Midbrain (tissue), 1 donor: Measurements from ENCODE around the gene TMEM234.
A peak's percentile ranks its signal among the peaks of the same experiment; 100 is the strongest.

ENCODE experiments used
- DNase-seq: peaks from one replicate; lab custom pipeline; 2025; lab: John Stamatoyannopoulos, UW

Gene TMEM234

DNA sequence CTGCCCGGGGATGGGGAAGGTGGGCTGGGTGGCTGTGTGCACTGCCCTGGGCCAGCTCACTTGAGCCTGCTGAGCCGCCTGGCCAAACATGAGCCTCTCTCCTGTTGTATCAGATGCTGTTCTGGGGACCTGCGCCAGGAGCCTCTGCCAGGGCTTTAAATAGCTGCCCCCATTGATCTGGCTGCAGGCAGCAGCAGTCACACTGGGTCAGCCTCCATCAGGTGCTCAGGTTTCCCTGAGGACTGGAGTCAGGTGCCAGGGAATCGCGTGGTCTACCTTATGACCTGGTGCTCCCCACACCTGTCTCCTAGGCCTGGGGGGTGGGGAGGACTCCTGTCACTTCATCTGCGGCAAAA lies 22.5 kb downstream of the TMEM234 start:
- peak; percentile 8 for DNase-seq

DNA sequence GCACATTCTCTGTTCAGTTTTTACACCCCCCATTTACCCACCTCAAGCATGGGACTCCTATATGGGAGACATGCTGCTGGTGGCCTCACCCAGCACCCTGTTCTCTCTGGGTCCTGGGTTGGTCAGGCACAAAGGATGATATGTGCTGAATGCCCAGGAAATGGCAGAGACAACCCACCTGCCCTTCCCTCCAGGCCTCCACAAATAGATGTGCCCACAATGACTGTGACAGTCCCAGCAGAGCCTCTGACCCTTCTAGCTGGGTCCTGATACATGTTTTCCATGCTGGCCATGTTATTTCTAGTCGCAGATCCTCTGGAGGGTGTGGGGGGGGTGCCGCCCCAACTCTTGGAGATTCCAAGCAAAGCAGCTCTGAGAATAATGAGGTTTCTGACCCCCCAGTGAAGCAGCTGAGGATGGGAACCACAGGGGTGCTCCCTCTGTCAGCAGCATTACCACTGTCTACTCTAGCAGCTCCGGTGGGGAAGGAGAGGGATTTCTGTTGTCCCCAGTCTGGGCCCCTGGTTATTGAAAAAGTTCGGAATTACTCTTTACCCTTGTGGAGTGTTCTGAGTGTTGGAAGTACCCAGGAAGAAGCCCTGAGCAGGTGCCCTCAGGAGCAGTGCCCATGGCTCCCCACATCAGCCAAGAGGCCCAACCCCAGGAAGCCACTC lies 23.0 kb downstream of the TMEM234 start:
- no peak for DNase-seq

DNA sequence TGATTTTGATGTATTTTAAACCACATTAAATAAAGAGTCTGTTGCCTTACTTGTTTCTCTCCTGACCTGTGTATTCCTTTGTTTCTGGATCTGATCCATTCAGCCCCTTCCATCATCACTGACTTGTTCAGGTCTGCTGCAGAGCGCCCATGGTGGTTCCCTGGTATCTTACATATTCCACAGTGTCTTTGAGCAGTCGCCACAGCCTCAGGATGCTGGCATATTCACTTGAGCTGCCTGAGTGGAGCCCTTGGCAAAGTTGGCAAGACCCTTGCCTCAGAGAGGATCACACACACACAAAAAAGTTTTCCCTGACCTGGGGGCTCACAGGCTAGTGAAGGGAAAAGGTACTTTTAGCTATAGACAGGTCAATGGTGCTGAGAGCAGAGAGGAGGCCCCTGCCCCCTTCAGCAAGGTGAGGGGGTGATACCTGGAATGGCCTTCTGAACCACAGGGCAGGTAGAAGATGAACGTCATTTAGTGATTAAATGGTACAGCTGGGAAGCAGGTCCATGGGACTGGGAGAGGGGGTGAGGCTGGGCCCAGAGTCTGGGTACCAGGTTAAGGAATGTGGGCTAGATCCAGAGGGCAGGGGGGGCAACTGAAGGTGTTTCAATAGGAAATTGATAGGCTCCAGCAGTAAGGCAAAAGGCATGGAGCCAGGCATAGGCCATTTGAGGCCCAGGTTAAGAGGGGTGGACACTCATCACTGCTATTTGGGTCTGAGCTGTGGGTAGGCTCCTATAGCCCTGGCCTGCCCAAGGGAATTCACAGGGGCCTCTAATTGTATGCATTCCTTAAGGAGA lies 23.7 kb downstream of the TMEM234 start:
- DNase-seq: no peak

DNA sequence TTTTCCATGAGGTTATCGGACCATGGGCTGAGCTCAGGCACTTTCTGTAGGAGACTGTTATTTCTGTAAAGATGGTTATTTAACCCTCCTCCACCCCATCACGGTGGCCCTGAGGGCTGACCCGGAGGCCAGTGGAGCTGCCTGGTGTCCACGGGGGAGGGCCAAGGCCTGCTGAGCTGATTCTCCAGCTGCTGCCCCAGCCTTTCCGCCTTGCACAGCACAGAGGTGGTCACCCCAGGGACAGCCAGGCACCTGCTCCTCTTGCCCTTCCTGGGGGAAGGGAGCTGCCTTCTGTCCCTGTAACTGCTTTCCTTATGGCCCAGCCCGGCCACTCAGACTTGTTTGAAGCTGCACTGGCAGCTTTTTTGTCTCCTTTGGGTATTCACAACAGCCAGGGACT lies 24.3 kb downstream of the TMEM234 start:
- no peak for DNase-seq

DNA sequence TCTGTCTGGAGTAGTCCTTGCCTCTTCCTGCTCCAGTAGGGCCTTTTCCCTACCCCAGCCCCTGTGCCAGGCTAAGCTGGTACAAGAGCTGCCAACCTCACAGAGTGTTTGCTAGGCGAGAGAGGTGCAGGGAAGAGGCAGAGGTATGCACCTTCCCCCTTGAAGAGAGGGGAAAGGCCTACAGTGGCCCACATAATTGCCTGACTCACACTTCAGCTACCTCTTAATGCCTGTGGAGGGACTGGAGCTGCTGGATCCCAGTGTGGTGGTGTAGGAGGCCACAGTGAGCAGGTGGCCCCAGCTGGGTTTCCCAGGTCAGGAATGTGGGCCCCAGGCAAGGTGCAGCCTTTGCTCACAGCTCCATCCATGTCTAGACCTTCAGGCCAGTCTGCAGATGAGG lies 25.1 kb downstream of the TMEM234 start:
- no peak for DNase-seq

DNA sequence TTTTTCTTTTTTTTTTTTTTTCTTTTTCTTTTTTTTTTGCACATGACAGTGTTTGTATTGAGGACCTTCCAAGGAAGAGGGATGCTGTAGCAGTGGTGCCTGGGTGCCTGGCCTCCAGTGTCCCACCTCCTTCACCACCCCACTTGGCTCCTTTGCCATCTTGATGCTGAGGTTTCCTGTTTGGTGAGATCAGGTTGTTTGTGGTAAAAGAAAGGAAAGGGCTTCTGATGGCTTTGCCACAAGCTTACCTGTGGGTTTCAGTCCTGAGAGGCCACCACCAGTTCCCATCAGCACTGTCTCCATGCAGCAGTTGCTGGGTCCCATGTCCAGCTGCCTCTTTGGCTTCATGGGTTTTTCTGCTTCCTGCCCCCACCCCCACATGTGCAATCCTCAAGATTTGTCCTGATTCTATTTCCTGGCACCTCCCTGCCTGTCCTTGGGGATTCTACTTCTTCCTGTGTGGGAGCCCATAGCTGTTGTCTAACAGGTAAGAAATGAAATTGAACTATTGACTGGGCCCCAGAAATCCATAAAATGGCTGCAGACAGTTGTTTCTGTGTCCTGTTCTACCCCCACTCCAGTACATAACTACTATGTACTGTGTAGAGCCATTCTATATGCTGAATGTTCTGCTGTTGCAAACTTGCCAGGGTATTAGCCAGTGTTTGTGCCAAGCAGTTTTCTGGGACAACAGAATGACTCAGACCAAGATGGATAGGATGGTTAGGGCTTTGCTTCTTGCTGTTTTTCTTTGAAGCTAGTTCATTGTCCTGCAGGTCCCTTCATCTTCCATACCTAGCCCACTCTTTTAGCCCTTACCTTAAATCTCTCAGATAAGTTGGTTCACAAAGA lies 26.0 kb downstream of the TMEM234 start:
- DNase-seq: no peak

DNA sequence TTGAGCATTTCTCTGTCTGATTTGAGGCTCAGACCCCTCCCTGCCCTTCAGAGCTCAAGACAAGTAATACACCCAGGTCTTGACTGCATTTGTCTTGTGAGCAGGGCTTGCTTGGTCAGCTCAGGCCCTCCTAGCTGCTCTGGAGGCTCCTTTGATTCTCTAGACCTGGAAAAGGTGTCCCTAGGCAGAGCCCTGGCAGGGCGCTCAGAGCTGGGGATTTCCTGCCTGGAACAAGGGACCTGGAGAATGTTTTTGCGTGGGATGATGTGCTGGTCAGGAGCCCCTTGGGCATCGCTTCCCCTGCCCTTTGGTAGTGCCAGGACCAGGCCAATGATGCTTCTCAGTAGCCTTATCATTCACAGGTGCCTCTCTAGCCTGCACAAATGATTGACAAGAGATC lies 26.6 kb downstream of the TMEM234 start:
- DNase-seq: no peak

DNA sequence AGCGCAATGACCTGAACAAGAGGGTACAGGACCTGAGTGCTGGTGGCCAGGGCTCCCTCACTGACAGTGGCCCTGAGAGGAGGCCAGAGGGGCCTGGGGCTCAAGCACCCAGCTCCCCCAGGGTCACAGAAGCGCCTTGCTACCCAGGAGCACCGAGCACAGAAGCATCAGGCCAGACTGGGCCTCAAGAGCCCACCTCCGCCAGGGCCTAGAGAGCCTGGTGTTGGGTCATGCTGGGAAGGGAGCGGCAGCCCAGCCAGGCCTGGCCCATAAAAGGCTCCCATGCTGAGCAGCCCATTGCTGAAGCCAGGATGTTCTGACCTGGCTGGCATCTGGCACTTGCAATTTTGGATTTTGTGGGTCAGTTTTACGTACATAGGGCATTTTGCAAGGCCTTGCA lies 27.2 kb downstream of the TMEM234 start:
- DNase-seq: no peak

DNA sequence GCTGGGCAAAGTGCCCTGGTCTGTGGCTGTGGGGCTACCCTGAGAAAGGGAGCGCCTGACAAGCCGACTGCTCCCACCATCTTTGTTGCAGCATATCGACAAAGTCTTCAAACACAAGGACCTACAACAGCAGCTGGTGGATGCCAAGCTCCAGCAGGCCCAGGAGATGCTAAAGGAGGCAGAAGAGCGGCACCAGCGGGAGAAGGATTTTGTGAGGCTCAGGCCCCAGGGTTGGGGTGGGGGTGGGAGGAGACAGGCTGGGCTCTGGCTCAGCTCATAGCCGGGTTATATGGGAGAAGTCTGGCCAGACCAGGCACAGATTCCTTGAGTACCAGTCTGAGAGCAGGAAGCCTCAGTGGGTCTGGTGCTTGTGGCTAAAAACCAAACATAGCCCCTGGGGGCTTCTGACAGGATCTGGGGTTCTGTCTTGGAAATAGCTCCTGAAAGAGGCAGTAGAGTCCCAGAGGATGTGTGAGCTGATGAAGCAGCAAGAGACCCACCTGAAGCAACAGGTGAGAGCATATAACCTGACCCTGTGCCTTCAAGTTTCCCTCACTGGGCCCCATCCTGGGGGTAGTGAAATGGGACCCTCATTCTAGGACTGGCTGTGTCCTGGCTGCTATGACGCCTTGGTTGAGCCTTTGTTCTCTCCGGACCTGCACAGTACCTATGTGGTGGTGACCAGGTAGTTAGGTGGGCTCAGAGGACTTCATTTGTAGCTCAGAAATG lies 29.8 kb downstream of the TMEM234 start:
- DNase-seq: no peak

DNA sequence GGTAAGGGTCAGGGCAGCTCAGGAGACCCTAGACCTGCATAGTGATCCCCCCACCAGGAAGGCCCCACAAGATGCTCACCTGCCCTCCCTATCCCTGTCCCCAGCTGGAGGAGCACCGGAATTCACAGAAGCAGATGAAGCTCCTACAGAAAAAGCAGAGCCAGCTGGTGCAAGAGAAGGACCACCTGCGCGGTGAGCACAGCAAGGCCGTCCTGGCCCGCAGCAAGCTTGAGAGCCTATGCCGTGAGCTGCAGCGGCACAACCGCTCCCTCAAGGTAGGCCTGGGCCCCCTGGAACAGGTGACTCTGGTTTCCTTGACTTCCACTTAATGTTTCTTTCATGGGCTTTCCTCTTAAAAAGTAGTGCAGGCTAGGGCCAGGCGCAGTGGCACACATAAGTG lies 34.3 kb downstream of the TMEM234 start:
- no peak for DNase-seq

DNA sequence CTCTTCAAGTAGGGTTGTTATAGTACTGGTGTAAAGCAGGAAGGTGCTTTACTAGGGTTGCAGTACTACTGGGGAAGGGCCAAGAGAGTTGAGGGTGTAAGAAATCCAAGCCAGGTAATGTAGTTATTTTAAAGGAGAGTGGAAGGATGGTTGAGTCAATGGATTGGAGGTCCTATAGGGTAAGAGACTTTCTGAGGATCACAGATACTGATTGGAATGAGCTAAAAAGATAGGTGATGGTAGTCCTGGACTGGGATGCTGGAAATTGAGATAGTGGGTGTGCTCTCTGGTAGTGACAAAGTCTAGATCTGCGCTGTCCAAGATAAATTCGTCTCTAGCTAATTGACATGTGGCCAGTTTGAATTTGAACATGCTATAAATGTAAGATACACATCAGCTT lies 35.7 kb downstream of the TMEM234 start:
- DNase-seq: no peak

DNA sequence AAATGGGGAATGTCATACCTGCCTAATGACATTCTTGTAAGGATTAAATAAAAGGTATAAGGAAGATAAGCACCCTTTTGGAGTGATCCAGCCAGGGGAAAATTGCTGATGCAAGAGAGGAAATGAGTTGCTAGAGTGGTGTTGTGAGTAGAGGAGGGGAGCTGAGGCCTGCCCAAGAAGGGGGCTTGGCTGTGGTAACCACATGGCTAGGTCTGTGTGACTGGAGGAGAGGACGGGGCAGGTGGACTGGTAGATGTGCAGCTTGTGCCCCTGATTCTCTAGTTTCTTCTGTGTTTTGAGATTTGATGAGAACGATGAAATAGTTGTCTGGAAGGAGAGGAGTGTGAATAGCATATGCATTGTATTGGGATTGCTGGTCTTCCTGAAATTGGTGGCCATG lies 36.1 kb downstream of the TMEM234 start:
- DNase-seq: no peak

DNA sequence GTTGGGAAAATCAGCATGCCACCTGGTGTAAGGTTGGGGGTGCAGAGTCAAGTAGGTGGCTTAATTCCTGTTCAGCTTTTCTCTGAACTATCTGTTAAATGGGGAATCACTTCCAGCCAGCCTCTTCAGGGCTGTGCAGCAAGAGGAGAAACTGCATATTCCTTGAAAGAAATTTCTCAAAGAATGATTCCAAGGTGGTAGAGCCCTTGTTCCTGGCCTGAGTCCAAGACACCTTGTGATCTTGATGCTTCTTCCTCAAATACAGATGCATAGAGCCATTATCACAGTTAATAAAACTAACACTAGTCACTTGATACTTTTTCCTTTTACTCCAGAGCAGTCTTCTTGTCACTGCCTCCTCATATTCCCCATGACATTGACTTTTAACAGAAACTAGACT lies 37.5 kb downstream of the TMEM234 start:
- DNase-seq: no peak

DNA sequence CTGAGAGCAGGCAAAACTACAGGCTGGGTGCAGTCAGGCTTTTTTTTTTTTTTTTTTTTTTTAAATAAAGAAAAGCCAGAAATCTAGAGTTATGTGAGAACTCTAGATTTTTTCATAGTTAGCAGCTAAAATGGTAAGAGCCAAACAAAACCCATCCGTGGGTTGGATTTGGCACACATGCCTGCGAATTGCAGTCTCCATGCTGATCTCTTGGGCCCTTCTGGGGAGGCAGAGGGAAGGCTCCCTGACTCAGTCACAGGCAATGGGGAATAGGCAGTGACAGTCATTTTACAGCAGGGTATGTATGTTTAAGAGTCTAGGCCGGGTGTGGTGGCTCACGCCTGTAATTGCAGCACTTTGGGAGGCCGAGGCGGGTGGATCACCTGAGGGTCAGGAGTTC lies 40.1 kb downstream of the TMEM234 start:
- DNase-seq: no peak

DNA sequence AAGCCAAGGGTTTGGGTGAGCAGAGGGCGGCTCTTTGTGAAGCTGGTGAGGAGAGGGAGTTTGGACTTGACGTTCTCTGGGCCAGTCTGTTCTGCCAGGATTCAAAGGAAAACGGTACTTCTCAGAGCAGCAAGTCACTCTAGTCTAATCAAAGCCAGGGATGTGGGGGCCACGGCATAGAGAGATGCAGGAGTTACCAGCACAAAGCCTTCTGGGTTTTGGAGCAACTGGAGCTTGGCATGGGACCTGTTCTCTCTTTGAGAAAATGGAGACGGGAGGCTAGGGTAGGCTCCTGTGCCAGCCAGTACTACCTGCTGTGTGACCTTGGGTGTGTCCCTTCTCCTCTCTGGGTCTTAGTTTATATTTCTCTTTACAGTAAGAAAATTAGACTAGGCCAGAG lies 40.6 kb downstream of the TMEM234 start:
- no peak for DNase-seq

DNA sequence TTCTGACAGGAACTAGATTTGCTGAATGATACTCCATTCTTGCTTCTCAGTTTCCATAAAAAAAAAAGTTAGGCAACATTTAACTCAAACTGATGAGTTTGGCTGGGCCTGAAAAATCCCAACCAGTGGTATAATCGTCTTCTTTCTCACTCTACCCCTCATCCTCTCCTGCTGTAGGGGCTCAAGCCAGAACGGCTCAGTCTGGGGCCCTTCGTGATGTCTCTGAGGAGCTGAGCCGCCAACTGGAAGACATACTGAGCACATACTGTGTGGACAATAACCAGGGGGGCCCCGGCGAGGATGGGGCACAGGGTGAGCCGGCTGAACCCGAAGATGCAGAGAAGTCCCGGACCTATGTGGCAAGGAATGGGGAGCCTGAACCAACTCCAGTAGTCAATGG lies 41.1 kb downstream of the TMEM234 start:
- DNase-seq: no peak

DNA sequence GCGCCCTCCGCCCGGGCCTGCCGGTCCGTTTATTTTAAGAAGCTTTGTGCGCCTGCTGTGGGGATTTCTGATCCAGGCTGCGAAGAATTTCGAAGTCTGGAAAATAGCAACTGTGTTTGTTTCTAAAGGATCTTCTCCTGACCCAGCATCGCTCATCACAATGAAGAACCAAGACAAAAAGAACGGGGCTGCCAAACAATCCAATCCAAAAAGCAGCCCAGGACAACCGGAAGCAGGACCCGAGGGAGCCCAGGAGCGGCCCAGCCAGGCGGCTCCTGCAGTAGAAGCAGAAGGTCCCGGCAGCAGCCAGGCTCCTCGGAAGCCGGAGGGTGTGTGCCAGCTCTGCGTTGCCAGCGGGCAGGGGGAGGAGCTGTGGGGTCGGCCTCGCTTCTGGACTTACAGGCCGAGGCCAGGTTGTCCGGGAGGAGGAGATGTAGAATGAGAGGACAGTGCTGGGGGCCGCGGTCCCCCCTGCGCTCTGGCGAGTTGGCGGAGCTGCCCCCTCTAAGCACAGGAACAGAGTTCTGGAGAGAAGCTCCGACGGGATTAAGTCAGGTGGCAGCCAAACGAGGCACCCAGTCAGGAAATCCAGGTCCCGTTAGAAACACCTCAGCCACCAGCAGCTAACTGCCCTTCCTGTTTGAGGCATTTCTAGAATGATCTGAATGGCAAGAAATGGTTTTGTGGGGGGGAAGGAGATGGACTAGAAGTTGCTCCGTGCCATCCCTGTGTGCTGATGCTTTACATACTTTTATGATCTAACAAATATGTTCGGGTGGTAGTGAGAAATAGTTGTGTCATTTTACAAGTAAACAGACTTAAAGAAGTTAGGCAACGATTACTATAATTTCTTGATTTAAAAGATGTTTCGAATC lies 41.7 kb downstream of the TMEM234 start:
- no peak for DNase-seq

DNA sequence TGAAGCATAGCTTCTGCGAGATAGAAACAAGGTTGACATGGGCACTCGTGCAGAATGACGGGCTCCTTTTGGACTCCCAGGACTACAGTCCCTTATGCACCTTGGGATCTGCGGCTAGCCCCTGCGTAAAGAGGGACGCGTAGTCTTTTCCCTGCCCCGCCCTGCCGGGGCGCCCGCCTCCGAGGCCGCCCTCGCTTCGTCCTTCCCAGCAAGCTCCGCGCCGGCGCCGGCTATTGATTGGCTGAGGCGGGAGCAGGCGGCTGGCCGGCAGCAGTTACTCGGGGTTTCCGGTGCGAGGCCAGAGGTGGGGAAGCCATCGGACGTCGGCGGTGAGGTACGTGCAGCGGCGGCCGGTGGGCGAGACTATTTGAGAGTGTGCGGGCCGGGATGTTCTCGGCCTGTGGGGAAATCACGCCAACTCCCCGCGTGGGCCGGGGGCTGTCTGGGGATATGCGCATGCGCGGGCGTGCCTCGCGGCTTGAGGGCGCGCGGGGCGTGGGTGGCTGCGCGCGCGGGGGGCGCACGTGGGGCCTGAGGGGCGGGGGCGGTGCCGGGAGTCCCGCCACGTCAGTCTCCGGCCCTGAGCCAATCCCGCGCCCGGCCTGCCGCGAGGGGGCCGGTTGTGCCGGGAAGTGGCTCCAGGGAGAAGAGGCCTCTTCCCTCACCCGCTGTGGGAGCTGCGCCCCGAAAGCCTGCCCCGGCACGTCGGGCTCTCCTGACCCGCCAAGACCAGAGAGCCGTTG lies 42.5 kb downstream of the TMEM234 start, which contains the start of gene TXLNA:
Gene TXLNA (plus strand): TSS at position 233 of the 743 bp plus-strand sequence. CDS start 671 bp downstream, outside the sequence.
- DNase-seq: peak; percentile 93

DNA sequence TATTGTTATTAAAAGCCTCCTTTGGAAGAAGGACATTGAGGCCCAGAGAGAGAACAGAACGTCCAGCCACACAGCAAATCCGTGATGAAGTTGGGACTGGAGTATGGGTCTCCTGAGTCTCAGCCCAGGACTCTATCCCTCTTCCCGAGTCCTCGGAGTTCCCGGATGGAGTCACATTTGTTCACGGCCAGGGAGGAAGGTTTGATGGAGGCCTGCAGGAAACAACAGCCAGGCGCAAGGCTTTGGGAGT lies 43.0 kb downstream of the TMEM234 start:
- no peak for DNase-seq

DNA sequence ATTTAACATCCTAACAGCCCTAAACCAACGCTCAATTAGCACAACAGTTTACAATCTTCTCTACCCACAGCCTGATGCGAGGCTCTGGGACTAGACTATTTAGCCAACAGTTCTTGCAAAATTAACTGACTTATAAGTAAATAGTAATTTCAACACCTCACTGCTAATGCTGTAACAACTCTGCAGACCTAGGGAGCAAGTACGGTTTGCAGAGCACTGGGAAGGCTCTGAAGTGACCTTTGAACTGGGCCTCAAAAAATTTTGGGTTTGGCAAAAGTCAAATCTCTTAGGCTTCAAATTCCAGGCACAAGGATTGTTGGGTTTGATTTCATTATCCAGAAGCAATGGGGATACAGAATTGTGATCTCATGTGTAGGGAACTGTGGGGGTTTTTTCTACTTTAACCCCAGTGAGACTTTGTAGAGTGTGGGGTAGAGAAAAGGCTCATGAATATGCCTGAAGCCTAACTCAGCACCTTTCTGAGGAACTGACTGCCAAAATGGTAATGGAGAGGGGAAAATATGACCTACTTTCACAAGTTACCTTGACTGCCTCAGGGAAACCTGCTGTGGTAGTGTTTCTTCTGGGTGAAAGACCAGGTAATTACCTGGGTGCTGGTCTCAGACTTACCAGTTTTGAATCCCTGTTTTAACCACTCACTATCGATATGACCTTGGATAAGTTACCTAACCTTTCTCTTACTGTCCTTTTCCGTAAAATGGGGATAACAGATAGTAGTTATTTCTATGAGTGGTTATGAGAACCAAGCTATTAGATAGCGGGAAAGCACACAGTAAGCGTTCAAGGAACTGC lies 43.6 kb downstream of the TMEM234 start:
- DNase-seq: no peak
